ENCODE measurements around the gene RNH1. TPM values are rescaled to one million over a fixed set of nuclear protein-coding genes. Genes with fewer than 3 reads are reported as not detected.

Gene RNH1
- total and polyA plus RNA-seq, 2 experiments from 2014 or later, result 623 to 751 TPM

DNA sequence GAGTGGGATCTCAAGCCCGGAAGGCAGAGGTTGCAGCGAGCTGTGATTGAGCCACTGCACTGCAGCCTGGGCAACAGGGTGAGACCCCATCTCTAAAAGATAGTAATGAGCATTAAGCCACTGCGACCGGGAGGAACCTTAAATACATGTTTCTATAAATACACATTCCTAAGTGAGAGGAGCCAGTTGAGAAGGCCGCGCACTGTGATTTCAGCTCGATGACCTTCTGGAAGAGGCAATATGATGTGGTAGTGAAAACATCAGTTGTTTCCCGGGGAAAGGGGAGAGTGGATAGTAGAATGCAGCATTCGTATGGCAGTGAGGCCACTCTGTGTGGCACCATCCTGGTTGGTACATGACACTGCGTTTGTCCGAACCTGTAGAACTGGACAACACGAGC lies 39.0 kb downstream of the RNH1 start:
- Histone ChIP-seq H3K4me1 (ENCODE audit: insufficient read depth) (peaks cover 5% of the 10 kb centered on the region; the same call in 1 of the 2 replicates), H3K4me2 (ENCODE audit: unreplicated experiment) (no peak overlapping the region), H3K27ac (no peak overlapping the region), H4K20me1 (ENCODE audit: insufficient read depth) (no peaks in the 10 kb centered on the region), H3F3A (ENCODE audit: insufficient read depth) (peaks cover 10% of the 10 kb centered on the region; the same call in 1 of the 2 replicates), H2AFZ (no peak overlapping the region), H3K36me3 (ENCODE audit: low read depth) (no peaks in the 10 kb centered on the region), H3K9me2 (ENCODE audit: insufficient read depth) (no peaks in the 10 kb centered on the region), H3K9me3 (ENCODE audit: low read depth) (no peaks in the 10 kb centered on the region), H3K4me3 (no peak overlapping the region), H3K79me2 (ENCODE audit: insufficient read depth) (peaks cover 17% of the 10 kb centered on the region), H3K27me3 (replicated peaks; ENCODE audit: insufficient read depth) (no peaks in the 10 kb centered on the region), H3K9ac (no peak overlapping the region)
- in situ Hi-C loops (cut with MboI), result no loop called here
- DNase-seq, result no peak
- 82 to 88% methylated on average over 12 of the region's 12 CpGs for WGBS, 2 experiments (ENCODE audit: low coverage in 1 of 2, low lambda C conversion rate in 2 of 2, missing lambda C conversion rate in 2 of 2)
- TF ChIP-seq EZH2phosphoT487 (IDR thresholded peaks at IDR 0.05; ENCODE audit: insufficient read depth, low read depth), result no peak
- no peak for TF ChIP-seq EZH2 (IDR thresholded peaks at IDR 0.05; ENCODE audit: insufficient read depth, poor library complexity, severe bottlenecking)

- H3K9me3 ChIP-seq (ENCODE audit: low read depth), result no peaks in the 10 kb centered on the region
- in situ Hi-C loops (cut with MboI), result no loop called here
- no peak overlapping the region for H3K9ac ChIP-seq
- no peaks in the 10 kb centered on the region for H3K36me3 ChIP-seq (ENCODE audit: low read depth)
- H3K27me3 ChIP-seq (replicated peaks; ENCODE audit: insufficient read depth), result no peaks in the 10 kb centered on the region
- H3K4me3 ChIP-seq, result no peak overlapping the region
- no peak for TF ChIP-seq EZH2phosphoT487 (IDR thresholded peaks at IDR 0.05; ENCODE audit: insufficient read depth, low read depth)
- TF ChIP-seq EZH2 (IDR thresholded peaks at IDR 0.05; ENCODE audit: insufficient read depth, poor library complexity, severe bottlenecking), result no peak
- H3F3A ChIP-seq (ENCODE audit: insufficient read depth), result peaks cover 10% of the 10 kb centered on the region; the same call in 1 of the 2 replicates
- no peak for DNase-seq
- no peak overlapping the region for H2AFZ ChIP-seq
- H3K4me1 ChIP-seq (ENCODE audit: insufficient read depth), result peaks cover 5% of the 10 kb centered on the region; the same call in 1 of the 2 replicates
- H3K9me2 ChIP-seq (ENCODE audit: insufficient read depth), result no peaks in the 10 kb centered on the region
- WGBS, 2 experiments (ENCODE audit: low coverage in 1 of 2, low lambda C conversion rate in 2 of 2, missing lambda C conversion rate in 2 of 2), result 91 to 93% methylated on average over 9 of the region's 9 CpGs
- no peak overlapping the region for H3K27ac ChIP-seq
- no peak overlapping the region for H3K4me2 ChIP-seq (ENCODE audit: unreplicated experiment)
- H3K79me2 ChIP-seq (ENCODE audit: insufficient read depth), result peaks cover 6% of the 10 kb centered on the region
- H4K20me1 ChIP-seq (ENCODE audit: insufficient read depth), result no peaks in the 10 kb centered on the region
Measured at GRCh38 chr11:465896-466530, 41.0 kb downstream of the RNH1 start.

DNA sequence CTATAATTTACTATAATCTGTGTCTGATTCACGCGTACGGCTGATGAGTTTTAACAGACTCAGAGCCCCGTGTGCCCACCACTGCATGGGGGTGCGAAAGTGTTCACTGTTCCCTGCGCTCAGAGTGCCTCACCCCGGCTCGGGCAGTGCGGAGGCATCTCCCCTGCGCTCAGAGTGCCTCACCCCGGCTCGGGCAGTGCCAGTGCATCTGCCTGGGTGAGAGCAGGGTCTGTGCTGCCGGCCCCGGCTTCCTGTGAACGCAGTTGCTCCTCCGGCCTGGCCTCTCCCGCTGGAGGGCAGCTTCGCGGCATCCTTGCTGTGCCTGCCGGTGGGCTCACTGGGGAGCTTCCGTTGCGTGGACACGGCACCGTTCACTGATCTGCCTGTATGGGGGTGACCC lies 42.7 kb downstream of the RNH1 start:
- no peak overlapping the region for H3K4me3 ChIP-seq
- 89 to 90% methylated on average over 24 of the region's 24 CpGs for WGBS, 2 experiments (ENCODE audit: low coverage in 1 of 2, low lambda C conversion rate in 2 of 2, missing lambda C conversion rate in 2 of 2)
- DNase-seq, result no peak
- no peaks in the 10 kb centered on the region for H3K36me3 ChIP-seq (ENCODE audit: low read depth)
- TF ChIP-seq EZH2phosphoT487 (IDR thresholded peaks at IDR 0.05; ENCODE audit: insufficient read depth, low read depth) (no peak), EZH2 (IDR thresholded peaks at IDR 0.05; ENCODE audit: insufficient read depth, poor library complexity, severe bottlenecking) (no peak)
- H3K4me1 ChIP-seq (ENCODE audit: insufficient read depth), result no peaks in the 10 kb centered on the region
- no peak overlapping the region for H3K27ac ChIP-seq
- H3K79me2 ChIP-seq (ENCODE audit: insufficient read depth), result peaks cover 12% of the 10 kb centered on the region; the same call in 1 of the 2 replicates
- no peak overlapping the region for H2AFZ ChIP-seq
- H3K9ac ChIP-seq, result no peak overlapping the region
- H3K9me2 ChIP-seq (ENCODE audit: insufficient read depth), result no peaks in the 10 kb centered on the region
- H3K4me2 ChIP-seq (ENCODE audit: unreplicated experiment), result no peak overlapping the region
- no peaks in the 10 kb centered on the region for H3K9me3 ChIP-seq (ENCODE audit: low read depth)
- H4K20me1 ChIP-seq (ENCODE audit: insufficient read depth), result no peaks in the 10 kb centered on the region
- no peaks in the 10 kb centered on the region for H3K27me3 ChIP-seq (replicated peaks; ENCODE audit: insufficient read depth)
- H3F3A ChIP-seq (ENCODE audit: insufficient read depth), result peaks cover 10% of the 10 kb centered on the region; the same call in 1 of the 2 replicates
- in situ Hi-C loops (cut with MboI), result no loop called here

DNA sequence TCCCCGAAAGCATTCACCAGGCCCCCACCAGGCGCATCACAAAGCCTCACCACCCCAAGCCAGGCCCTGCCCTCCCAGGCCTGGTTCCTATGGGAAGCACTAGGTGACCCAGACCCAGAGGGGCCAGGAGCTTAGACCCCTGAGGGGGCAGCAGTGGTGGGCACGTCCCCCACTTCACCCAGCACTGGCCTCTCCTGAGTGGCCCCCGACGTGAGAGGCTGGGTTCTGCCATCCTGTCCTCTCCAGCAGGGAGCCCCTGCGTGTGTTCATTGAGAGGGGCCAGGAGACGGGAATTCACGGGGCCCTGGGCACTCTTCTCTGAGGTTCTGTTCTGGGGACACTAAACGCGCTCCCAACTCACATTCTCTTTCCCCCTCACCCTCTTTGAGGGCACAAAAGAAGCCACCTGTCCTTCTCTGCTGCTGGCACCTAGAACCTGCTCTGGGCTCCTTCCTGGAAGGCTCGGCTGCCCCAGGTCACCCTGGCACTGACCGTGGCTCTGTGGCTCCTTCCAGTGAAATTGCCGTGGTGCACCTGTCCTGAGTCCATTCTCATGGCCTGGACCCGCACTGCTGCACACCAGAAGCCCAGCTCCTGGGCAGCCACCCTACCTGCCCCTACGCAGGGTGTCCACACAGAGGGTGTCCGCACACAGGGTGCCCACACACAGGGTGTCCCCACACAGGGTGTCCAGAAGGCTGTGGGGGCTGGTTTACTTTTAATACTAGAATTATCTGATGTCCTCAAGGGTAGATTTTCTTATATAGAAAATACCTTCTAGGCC lies 44.7 kb downstream of the RNH1 start:
- no peak overlapping the region for H3K9ac ChIP-seq
- 94 to 96% methylated on average over 15 to 16 of the region's 16 CpGs for WGBS, 2 experiments (ENCODE audit: low coverage in 1 of 2, low lambda C conversion rate in 2 of 2, missing lambda C conversion rate in 2 of 2)
- no peak overlapping the region for H3K4me2 ChIP-seq (ENCODE audit: unreplicated experiment)
- no peaks in the 10 kb centered on the region for H3F3A ChIP-seq (ENCODE audit: insufficient read depth)
- no peak overlapping the region for H3K4me3 ChIP-seq
- H3K4me1 ChIP-seq (ENCODE audit: insufficient read depth), result no peaks in the 10 kb centered on the region
- no peaks in the 10 kb centered on the region for H3K9me3 ChIP-seq (ENCODE audit: low read depth)
- no peak for DNase-seq
- H4K20me1 ChIP-seq (ENCODE audit: insufficient read depth), result no peaks in the 10 kb centered on the region
- H3K27ac ChIP-seq, result no peak overlapping the region
- TF ChIP-seq EZH2 (IDR thresholded peaks at IDR 0.05; ENCODE audit: insufficient read depth, poor library complexity, severe bottlenecking) (no peak), EZH2phosphoT487 (IDR thresholded peaks at IDR 0.05; ENCODE audit: insufficient read depth, low read depth) (no peak)
- in situ Hi-C loops (cut with MboI), result no loop called here
- H3K9me2 ChIP-seq (ENCODE audit: insufficient read depth), result no peaks in the 10 kb centered on the region
- no peaks in the 10 kb centered on the region for H3K27me3 ChIP-seq (replicated peaks; ENCODE audit: insufficient read depth)
- peaks cover 28% of the 10 kb centered on the region for H3K79me2 ChIP-seq (ENCODE audit: insufficient read depth)
- H3K36me3 ChIP-seq (ENCODE audit: low read depth), result no peaks in the 10 kb centered on the region
- no peak overlapping the region for H2AFZ ChIP-seq
